GM18951 (cell line): ENCODE data around the gene CACNG7.

ENCODE experiments used
- POLR2A ChIP-seq: IDR thresholded peaks from 4 replicates; pipeline ENCODE4 v1.6.1; 2011; ENCODE audit warnings: mild to moderate bottlenecking; ENCODE audit not compliant: insufficient read length, insufficient read depth; ENCODE audit errors: extremely low read depth
- in situ Hi-C: fragments of 300-500 bp; cut with MboI; formaldehyde crosslinking; loops from one replicate; pipeline ENCODE4 v1.12.0; 2022; ENCODE audit warnings: low sequenced_read_pairs, mixed read lengths, inconsistent platforms; ENCODE audit not compliant: unreplicated experiment

The CACNG7 gene

GRCh38 chr19:53958823-53959757, 50.0 kb downstream of the CACNG7 start:
- no peak for TF ChIP-seq POLR2A
- in situ Hi-C loops: no loop called here

GRCh38 chr19:53960187-53960586, 51.1 kb downstream of the CACNG7 start:
- in situ Hi-C loops: no loop called here
- TF ChIP-seq POLR2A: no peak

- TF ChIP-seq POLR2A: no peak
- in situ Hi-C loops: no loop called here
Observed at GRCh38 chr19:53960886-53961285, 51.8 kb downstream of the CACNG7 start.

GRCh38 chr19:53961523-53962356, 52.7 kb downstream of the CACNG7 start:
- in situ Hi-C loops: no loop called here
- no peak for TF ChIP-seq POLR2A

- in situ Hi-C loops: no loop called here
Observed at GRCh38 chr19:53962887-53963431, 53.9 kb downstream of the CACNG7 start, which contains the start of gene CACNG8. Gene CACNG8, plus strand, starts transcription at chr19:53962937.

GRCh38 chr19:53965091-53965490, 56.0 kb downstream of the CACNG7 start:
- in situ Hi-C loops: no loop called here
- no peak for TF ChIP-seq POLR2A

More at GRCh38 chr19:53962887-53963431, 53.9 kb downstream of the CACNG7 start, which contains the start of gene CACNG8:
- TF ChIP-seq POLR2A: no peak

- TF ChIP-seq POLR2A: no peak
- in situ Hi-C loops: no loop called here
Observed at GRCh38 chr19:53966931-53967330, 57.9 kb downstream of the CACNG7 start.

GRCh38 chr19:53969366-53969765, 60.3 kb downstream of the CACNG7 start:
- in situ Hi-C loops: no loop called here
- no peak for TF ChIP-seq POLR2A

GRCh38 chr19:53971673-53972072, 62.6 kb downstream of the CACNG7 start:
- in situ Hi-C loops: no loop called here
- TF ChIP-seq POLR2A: no peak

- in situ Hi-C loops: no loop called here
- TF ChIP-seq POLR2A: no peak
Observed at GRCh38 chr19:53977429-53977990, 68.4 kb downstream of the CACNG7 start.

GRCh38 chr19:53977991-53978731, 69.1 kb downstream of the CACNG7 start:
- TF ChIP-seq POLR2A: no peak
- in situ Hi-C loops: no loop called here
